Right forelimb (tissue), 1 donor: ENCODE data around the gene IFIT3.
A peak's percentile ranks its signal among the peaks of the same experiment; 100 is the strongest.

Source experiments
- DNase-seq: peaks from one replicate; pipeline ENCODE4 v3.0.0-alpha.2; 2018

The IFIT3 gene

GRCh38 chr10:89363729-89364442 lies 36.1 kb downstream of the IFIT3 start:
- no peak for DNase-seq

GRCh38 chr10:89364531-89364930 lies 36.7 kb downstream of the IFIT3 start:
- DNase-seq = no peak

- no peak for DNase-seq
Observed at GRCh38 chr10:89367529-89367928, 39.7 kb downstream of the IFIT3 start.

- DNase-seq = no peak
Observed at GRCh38 chr10:89368129-89368528, 40.3 kb downstream of the IFIT3 start.

GRCh38 chr10:89369156-89370105 lies 41.6 kb downstream of the IFIT3 start:
- no peak for DNase-seq

- no peak for DNase-seq
Observed at GRCh38 chr10:89371079-89371478, 43.3 kb downstream of the IFIT3 start.

- no peak for DNase-seq
Observed at GRCh38 chr10:89371987-89372386, 44.2 kb downstream of the IFIT3 start.

GRCh38 chr10:89373916-89374711 lies 46.3 kb downstream of the IFIT3 start:
- DNase-seq = peak; percentile 67

- DNase-seq = no peak
Observed at GRCh38 chr10:89374713-89375141, 46.9 kb downstream of the IFIT3 start.

GRCh38 chr10:89377705-89378637 lies 50.2 kb downstream of the IFIT3 start, which contains the start of gene IFIT1B:
IFIT1B (plus strand) TSS chr10:89378056; CDS start chr10:89378136, 80 bp downstream.
- no peak for DNase-seq

- no peak for DNase-seq
Observed at GRCh38 chr10:89379103-89379502, 51.3 kb downstream of the IFIT3 start.

- no peak for DNase-seq
Observed at GRCh38 chr10:89382757-89383156, 55.0 kb downstream of the IFIT3 start.

GRCh38 chr10:89384474-89385340 lies 56.9 kb downstream of the IFIT3 start:
- no peak for DNase-seq

GRCh38 chr10:89388806-89389205 lies 61.0 kb downstream of the IFIT3 start:
- no peak for DNase-seq

- no peak for DNase-seq
Observed at GRCh38 chr10:89389254-89389653, 61.5 kb downstream of the IFIT3 start.
